CD4-positive, alpha-beta T cell (primary cell): Measurements from ENCODE around the gene TPK1. TPM values are rescaled to one million over a fixed set of nuclear protein-coding genes. Genes with fewer than 3 reads are reported as not detected.

Experiments used
- ATAC-seq: fragments of 200-7000 bp; cut with Tn5 transposase; one replicate; pipeline ENCODE4 v1.10.0; 2022; ENCODE audit warnings: mild to moderate bottlenecking; ENCODE audit not compliant: poor library complexity
- CTCF ChIA-PET: fragments of 350-600 bp; sonication (Branson Sonifier 250); formaldehyde crosslinking; loops from one replicate; lab custom pipeline; 2021; ENCODE audit warnings: antibody characterized with exemption, inconsistent platforms; lab: Charles Lee
- POLR2A ChIA-PET: fragments of 350-600 bp; sonication (Branson Sonifier 250); formaldehyde crosslinking; loops from one replicate; lab custom pipeline; 2021; ENCODE audit warnings: antibody characterized with exemption, inconsistent platforms; lab: Charles Lee
- DNase-seq, 14 experiments: peaks; one replicate each; pipeline ENCODE4 v3.0.0-alpha.2; 2013 to 2020; ENCODE audit warnings: mixed read lengths in 2 of 14
- H3K27ac ChIP-seq, 2 donors: one replicate each; pipeline versions ENCODE4 v1.5.1 to v1.7.0; 2013; ENCODE audit warnings: low read length in 2 of 2, low read depth in 1 of 2, mild to moderate bottlenecking in 1 of 2
- H3K27me3 ChIP-seq, 2 experiments: 1 replicate in 1 of 2; 2 replicates in 1 of 2; pipeline versions ENCODE4 v1.6.1 to v1.7.0; 2013; ENCODE audit warnings: low read length in 2 of 2, control low read depth in 1 of 2, mild to moderate bottlenecking in 1 of 2, moderate library complexity in 1 of 2; ENCODE audit not compliant: insufficient read depth in 2 of 2, control insufficient read depth in 1 of 2
- H3K36me3 ChIP-seq: one replicate; pipeline ENCODE4 v1.6.1; 2013; ENCODE audit warnings: low read length, control low read depth; ENCODE audit not compliant: insufficient read depth
- H3K4me1 ChIP-seq: one replicate; pipeline ENCODE4 v1.6.1; 2013; ENCODE audit warnings: low read length, control low read depth; ENCODE audit not compliant: insufficient read depth
- H3K4me3 ChIP-seq: one replicate; pipeline ENCODE4 v1.5.1; 2013; ENCODE audit warnings: mild to moderate bottlenecking, low read length, moderate library complexity
- H3K9me3 ChIP-seq, 2 experiments: 1 replicate in 1 of 2; 2 replicates in 1 of 2; pipeline versions ENCODE4 v1.6.1 to v1.7.0; 2013; ENCODE audit warnings: low read length in 2 of 2, mild to moderate bottlenecking in 2 of 2, control low read depth in 1 of 2, moderate library complexity in 1 of 2; ENCODE audit not compliant: control insufficient read depth in 1 of 2, insufficient read depth in 1 of 2
- H3K27ac Mint-ChIP-seq: one replicate; pipeline ENCODE4 v1.8.0; 2020; ENCODE audit warnings: mixed read lengths
- H3K27me3 Mint-ChIP-seq: one replicate; pipeline ENCODE4 v1.8.0; 2021; ENCODE audit warnings: mixed read lengths
- H3K36me3 Mint-ChIP-seq: one replicate; pipeline ENCODE4 v1.8.0; 2021; ENCODE audit warnings: low read depth, mixed read lengths
- H3K4me1 Mint-ChIP-seq: one replicate; pipeline ENCODE4 v1.8.0; 2021; ENCODE audit warnings: low read depth, mixed read lengths
- H3K4me3 Mint-ChIP-seq: one replicate; pipeline ENCODE4 v1.8.0; 2020; ENCODE audit warnings: mild to moderate bottlenecking, mixed read lengths
- H3K9me3 Mint-ChIP-seq: one replicate; pipeline ENCODE4 v1.8.0; 2020; ENCODE audit warnings: mixed read lengths
- CTCF ChIP-seq: fragments of 200-600 bp; IDR thresholded peaks from one replicate; pipeline ENCODE4 v1.8.0; 2022; ENCODE audit warnings: antibody characterized with exemption, mild to moderate bottlenecking
- intact Hi-C, 2 experiments: fragments of 100-400 bp; cut with DNase I in 1 of 2; cut with micrococcal nuclease in 1 of 2; formaldehyde crosslinking; loops; one replicate each; pipeline versions ENCODE4 v1.15.1 to v1.9.0; 2023 to 2025; cut with DNase I, micrococcal nuclease
- total RNA-seq, 174 experiments: library from RNA in 2 of 174; stranded (reverse) in 2 of 174; gene quantifications; one replicate each; pipeline ENCODE4 v1.2.3 and lab custom pipeline; 2021 to 2026

TPK1 gene
- total RNA-seq, 2 experiments from 2014 or later = 17.1 to 17.8 TPM

- Histone ChIP-seq H3K4me3 (no peak overlapping the region), H3K9me3 (no peaks in the 10 kb centered on the region), H3K36me3 (no peaks in the 10 kb centered on the region), H3K27me3 (no peaks in the 10 kb centered on the region), H3K27ac (no peak overlapping the region), H3K4me1 (no peaks in the 10 kb centered on the region)
- intact Hi-C loops = loop anchor here in 1 of 2 experiments (5.0 kb wide), 1 partner anchor 1418 kb away; no protein-coding TSS in a partner anchor
- no peak for ATAC-seq
- ChIA-PET POLR2A (no interaction called here), CTCF (no interaction called here)
- Mint-ChIP-seq H3K4me3 (no peak overlapping the region), H3K27ac (no peak overlapping the region), H3K4me1 (no peaks in the 10 kb centered on the region), H3K36me3 (no peaks in the 10 kb centered on the region), H3K27me3 (no peaks in the 10 kb centered on the region), H3K9me3 (no peaks in the 10 kb centered on the region)
- no peak for DNase-seq
- no peak for TF ChIP-seq CTCF
Observed at GRCh38 chr7:144674550-144674949, 161.3 kb downstream of the TPK1 start.

- no peaks in the 10 kb centered on the region for H3K27me3 ChIP-seq
- no peaks in the 10 kb centered on the region for H3K9me3 Mint-ChIP-seq
- no peaks in the 10 kb centered on the region for H3K36me3 Mint-ChIP-seq
- no peaks in the 10 kb centered on the region for H3K36me3 ChIP-seq
- H3K27me3 Mint-ChIP-seq = no peaks in the 10 kb centered on the region
- no peak overlapping the region for H3K4me3 Mint-ChIP-seq
- DNase-seq (no peak), ATAC-seq (no peak)
- CTCF ChIA-PET = no interaction called here
- intact Hi-C loops = loop anchor here in 1 of 2 experiments (5.0 kb wide), 1 partner anchor 1419 kb away; no protein-coding TSS in a partner anchor
- no peak overlapping the region for H3K27ac Mint-ChIP-seq
- POLR2A ChIA-PET = no interaction called here
- H3K4me1 Mint-ChIP-seq = no peaks in the 10 kb centered on the region
- H3K27ac ChIP-seq = no peak overlapping the region
- no peak for TF ChIP-seq CTCF
- H3K9me3 ChIP-seq = no peaks in the 10 kb centered on the region
- H3K4me3 ChIP-seq = no peak overlapping the region
- H3K4me1 ChIP-seq = no peaks in the 10 kb centered on the region
Observed at GRCh38 chr7:144672869-144673268, 163.0 kb downstream of the TPK1 start.

GRCh38 chr7:144671429-144671828 is 164.4 kb downstream of the TPK1 start:
- H3K27me3 ChIP-seq = no peaks in the 10 kb centered on the region

More at GRCh38 chr7:144671429-144671828, 164.4 kb downstream of the TPK1 start:
- intact Hi-C loops = loop anchor here in 1 of 2 experiments (5.0 kb wide), 1 partner anchor 1421 kb away; no protein-coding TSS in a partner anchor
- H3K36me3 Mint-ChIP-seq = peaks cover 3% of the 10 kb centered on the region
- ChIA-PET CTCF (no interaction called here), POLR2A (no interaction called here)
- H3K4me1 Mint-ChIP-seq = no peaks in the 10 kb centered on the region
- ATAC-seq (no peak), DNase-seq (no peak)
- H3K9me3 Mint-ChIP-seq = no peaks in the 10 kb centered on the region
- no peaks in the 10 kb centered on the region for H3K9me3 ChIP-seq
- H3K36me3 ChIP-seq = no peaks in the 10 kb centered on the region
- H3K4me3 Mint-ChIP-seq = no peak overlapping the region
- no peaks in the 10 kb centered on the region for H3K27me3 Mint-ChIP-seq
- H3K4me3 ChIP-seq = no peak overlapping the region
- H3K4me1 ChIP-seq = no peaks in the 10 kb centered on the region
- H3K27ac Mint-ChIP-seq = no peak overlapping the region
- no peak overlapping the region for H3K27ac ChIP-seq
- TF ChIP-seq CTCF = no peak
